GM19468 (cell line): Measurements from ENCODE around the gene PSEN1.

Source experiments
- ATAC-seq: cut with Tn5 transposase; IDR thresholded peaks from one replicate; pipeline ENCODE4 v1.9.1; 2021; ENCODE audit warnings: mild to moderate bottlenecking, moderate library complexity, moderate number of reproducible peaks; ENCODE audit not compliant: unreplicated experiment; ENCODE audit errors: extremely low read depth

The PSEN1 gene

GRCh38 chr14:73237219-73237785 is 101.0 kb downstream of the PSEN1 start, which contains the start of gene PAPLN:
PAPLN (plus strand) TSS chr14:73237506; CDS start chr14:73239779, 2,273 bp downstream.
- no peak for ATAC-seq

- no peak for ATAC-seq
Measured at GRCh38 chr14:73237786-73238423, 101.6 kb downstream of the PSEN1 start.

- no peak for ATAC-seq
Measured at GRCh38 chr14:73238424-73238852, 102.1 kb downstream of the PSEN1 start.

- ATAC-seq: no peak
Measured at GRCh38 chr14:73238941-73239340, 102.6 kb downstream of the PSEN1 start.

- ATAC-seq: no peak
Measured at GRCh38 chr14:73239393-73240241, 103.3 kb downstream of the PSEN1 start.

- no peak for ATAC-seq
Measured at GRCh38 chr14:73240816-73241480, 104.6 kb downstream of the PSEN1 start.

- no peak for ATAC-seq
Measured at GRCh38 chr14:73241481-73242165, 105.3 kb downstream of the PSEN1 start.

GRCh38 chr14:73242357-73242901 is 106.1 kb downstream of the PSEN1 start:
- ATAC-seq: no peak

GRCh38 chr14:73243341-73243740 is 107.0 kb downstream of the PSEN1 start:
- ATAC-seq: no peak

- no peak for ATAC-seq
Measured at GRCh38 chr14:73243748-73244147, 107.4 kb downstream of the PSEN1 start.

- ATAC-seq: no peak
Measured at GRCh38 chr14:73244541-73245290, 108.4 kb downstream of the PSEN1 start.

- no peak for ATAC-seq
Measured at GRCh38 chr14:73245480-73246325, 109.4 kb downstream of the PSEN1 start.

GRCh38 chr14:73246387-73247150 is 110.3 kb downstream of the PSEN1 start:
- ATAC-seq: no peak

GRCh38 chr14:73248108-73248868 is 112.0 kb downstream of the PSEN1 start:
- peak; percentile 42 for ATAC-seq

- no peak for ATAC-seq
Measured at GRCh38 chr14:73249108-73249507, 112.8 kb downstream of the PSEN1 start.

- ATAC-seq: no peak
Measured at GRCh38 chr14:73249564-73250316, 113.4 kb downstream of the PSEN1 start.
